A673 (cell line): ENCODE measurements around the gene CHRNB1. TPM values are rescaled to one million over a fixed set of nuclear protein-coding genes. Genes with fewer than 3 reads are reported as not detected.

Source experiments
- BruUV-seq: library from RNA; stranded (reverse); fragments of 400-500 nt; replicated peaks from 2 replicates; lab custom pipeline; 2021; lab: Mats Ljungman, UMichigan
- CTCF ChIA-PET: fragments of 300-600 bp; sonication (Branson Sonifier 250); formaldehyde crosslinking; loops from one replicate; lab custom pipeline; 2022; ENCODE audit warnings: antibody characterized with exemption; lab: Charles Lee
- POLR2A ChIA-PET: fragments of 300-600 bp; sonication (Branson Sonifier 250); formaldehyde crosslinking; loops from one replicate; lab custom pipeline; 2022; ENCODE audit warnings: antibody characterized with exemption; ENCODE audit not compliant: low non-redundant PET; lab: Charles Lee
- DNase-seq: peaks from one replicate; pipeline ENCODE4 v3.0.0-alpha.2; 2015; ENCODE audit warnings: low spot score
- H3K27ac ChIP-seq: fragments of 200-600 bp; sonication (generic); 2 replicates; pipeline ENCODE4 v1.5.1; 2016; ENCODE audit warnings: mixed run types, low read depth, mild to moderate bottlenecking, mixed read lengths, antibody characterized with exemption, low read length; ENCODE audit not compliant: poor library complexity, severe bottlenecking
- H3K27me3 ChIP-seq: fragments of 200-600 bp; sonication (generic); replicated peaks from 2 replicates; pipeline ENCODE4 v1.6.1; 2017; ENCODE audit warnings: mixed run types, low read depth, mild to moderate bottlenecking, mixed read lengths, antibody characterized with exemption, low read length; ENCODE audit not compliant: insufficient read depth, poor library complexity
- H3K36me3 ChIP-seq: fragments of 200-600 bp; sonication (generic); 2 replicates; pipeline ENCODE4 v1.6.1; 2016; ENCODE audit warnings: mixed run types, mild to moderate bottlenecking, mixed read lengths, antibody characterized with exemption, low read length; ENCODE audit not compliant: insufficient read depth, poor library complexity, severe bottlenecking
- H3K4me1 ChIP-seq: fragments of 200-600 bp; sonication (generic); 2 replicates; pipeline ENCODE4 v1.6.1; 2017; ENCODE audit warnings: mixed run types, mild to moderate bottlenecking, mixed read lengths, antibody characterized with exemption, low read length; ENCODE audit not compliant: insufficient read depth, poor library complexity, severe bottlenecking
- H3K4me3 ChIP-seq: fragments of 200-600 bp; sonication (generic); 2 replicates; pipeline ENCODE4 v1.5.1; 2016; ENCODE audit warnings: low read depth, mixed run types, mild to moderate bottlenecking, mixed read lengths, low read length; ENCODE audit not compliant: poor library complexity, severe bottlenecking
- H3K9me3 ChIP-seq: fragments of 200-600 bp; sonication (generic); 2 replicates; pipeline ENCODE4 v1.6.1; 2016; ENCODE audit warnings: mixed run types, low read depth, mild to moderate bottlenecking, mixed read lengths, antibody characterized with exemption, low read length; ENCODE audit not compliant: poor library complexity, severe bottlenecking
- EZH2 ChIP-seq: fragments of 200-600 bp; sonication (generic); IDR thresholded peaks from 2 replicates; pipeline ENCODE4 v1.6.1; 2017; ENCODE audit warnings: borderline replicate concordance, low read depth, mild to moderate bottlenecking, mixed read lengths, antibody characterized with exemption, low read length; ENCODE audit not compliant: poor library complexity, severe bottlenecking
- intact Hi-C: fragments of 100-400 bp; cut with micrococcal nuclease; formaldehyde crosslinking; loops from one replicate; pipeline ENCODE4 v1.10.0; 2022; ENCODE audit not compliant: unreplicated experiment
- total RNA-seq: library from RNA; stranded (reverse); gene quantifications from 2 replicates; pipeline ENCODE4 v1.2.3, GENCODE V29; 2021
- TF ChIP-seq, protein P1 (sequence below): fragments of 300-800, 200-600 bp; sonication (generic); conservative IDR thresholded peaks from 2 replicates; pipeline ENCODE4 v1.5.1; 2017; ENCODE audit warnings: low read depth, mild to moderate bottlenecking, antibody characterized with exemption, low read length, moderate library complexity, mixed read lengths

CHRNB1 gene
- total RNA-seq, 1 experiment from 2014 or later: 5.2 TPM

DNA sequence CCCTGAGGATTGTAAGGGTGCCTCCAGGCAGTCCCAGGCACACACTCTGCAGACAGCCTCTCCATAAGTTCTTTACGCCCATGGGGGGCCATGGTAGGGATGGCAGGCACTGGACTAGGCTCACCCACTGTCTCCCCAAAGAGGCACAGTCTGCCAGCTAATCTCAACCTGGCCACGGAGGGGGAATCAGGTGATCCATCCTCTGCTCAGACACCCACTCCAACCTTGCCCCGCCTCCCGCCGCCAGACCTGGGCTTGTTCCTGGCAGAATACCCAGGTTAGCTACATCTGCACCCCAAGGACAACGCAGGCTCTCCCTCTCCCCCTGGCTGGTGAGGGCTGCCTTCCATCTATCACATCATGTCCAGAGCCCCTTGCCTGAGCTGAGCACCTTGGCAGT lies 36.0 kb upstream of the CHRNB1 start:
- Histone ChIP-seq H3K4me1 (peaks cover 10% of the 10 kb centered on the region), H3K27ac (no peak overlapping the region), H3K27me3 (no peaks in the 10 kb centered on the region), H3K36me3 (peaks cover 13% of the 10 kb centered on the region), H3K4me3 (no peak overlapping the region), H3K9me3 (no peaks in the 10 kb centered on the region)
- intact Hi-C loops: no loop called here
- ChIA-PET POLR2A (no interaction called here), CTCF (no interaction called here)
- TF ChIP-seq, protein P1, sequence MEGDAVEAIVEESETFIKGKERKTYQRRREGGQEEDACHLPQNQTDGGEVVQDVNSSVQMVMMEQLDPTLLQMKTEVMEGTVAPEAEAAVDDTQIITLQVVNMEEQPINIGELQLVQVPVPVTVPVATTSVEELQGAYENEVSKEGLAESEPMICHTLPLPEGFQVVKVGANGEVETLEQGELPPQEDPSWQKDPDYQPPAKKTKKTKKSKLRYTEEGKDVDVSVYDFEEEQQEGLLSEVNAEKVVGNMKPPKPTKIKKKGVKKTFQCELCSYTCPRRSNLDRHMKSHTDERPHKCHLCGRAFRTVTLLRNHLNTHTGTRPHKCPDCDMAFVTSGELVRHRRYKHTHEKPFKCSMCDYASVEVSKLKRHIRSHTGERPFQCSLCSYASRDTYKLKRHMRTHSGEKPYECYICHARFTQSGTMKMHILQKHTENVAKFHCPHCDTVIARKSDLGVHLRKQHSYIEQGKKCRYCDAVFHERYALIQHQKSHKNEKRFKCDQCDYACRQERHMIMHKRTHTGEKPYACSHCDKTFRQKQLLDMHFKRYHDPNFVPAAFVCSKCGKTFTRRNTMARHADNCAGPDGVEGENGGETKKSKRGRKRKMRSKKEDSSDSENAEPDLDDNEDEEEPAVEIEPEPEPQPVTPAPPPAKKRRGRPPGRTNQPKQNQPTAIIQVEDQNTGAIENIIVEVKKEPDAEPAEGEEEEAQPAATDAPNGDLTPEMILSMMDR: no peak
- TF ChIP-seq EZH2: no peak
- no peak for DNase-seq
- BruUV-seq: no TSS peak

DNA sequence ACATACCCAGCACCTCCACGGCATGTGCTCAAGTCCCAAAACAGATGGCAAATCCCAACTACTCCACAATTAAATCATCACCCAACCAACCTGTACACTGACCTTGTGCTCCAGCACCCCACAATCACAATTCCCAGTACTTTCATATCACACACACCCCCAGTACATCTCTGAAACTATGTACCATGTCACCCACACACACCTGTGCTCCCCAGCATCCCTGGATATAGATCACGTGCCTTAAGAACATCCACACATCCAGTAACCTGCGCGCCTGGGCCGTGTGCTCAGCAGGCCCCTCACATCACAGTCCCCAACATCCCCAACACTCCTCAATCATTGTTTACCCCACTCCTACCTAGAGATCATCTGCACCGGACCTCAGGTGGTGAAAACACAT lies 35.1 kb upstream of the CHRNB1 start:
- no TSS peak for BruUV-seq
- Histone ChIP-seq H3K4me1 (peaks cover 10% of the 10 kb centered on the region), H3K9me3 (no peaks in the 10 kb centered on the region), H3K4me3 (no peak overlapping the region), H3K27ac (no peak overlapping the region), H3K36me3 (peaks cover 13% of the 10 kb centered on the region), H3K27me3 (no peaks in the 10 kb centered on the region)
- intact Hi-C loops: no loop called here
- CTCF ChIA-PET: no interaction called here
- POLR2A ChIA-PET: no interaction called here
- DNase-seq: no peak
- TF ChIP-seq, protein P1: no peak
- no peak for TF ChIP-seq EZH2

- ChIA-PET POLR2A (no interaction called here), CTCF (no interaction called here)
- Histone ChIP-seq H3K4me3 (no peak overlapping the region), H3K36me3 (peaks cover 17% of the 10 kb centered on the region), H3K4me1 (peaks cover 6% of the 10 kb centered on the region), H3K9me3 (no peaks in the 10 kb centered on the region), H3K27me3 (no peaks in the 10 kb centered on the region), H3K27ac (no peak overlapping the region)
- no TSS peak for BruUV-seq
- intact Hi-C loops: no loop called here
- DNase-seq: no peak
- TF ChIP-seq, protein P1: no peak
- no peak for TF ChIP-seq EZH2
These were observed 34.0 kb upstream of the CHRNB1 start for GRCh38 chr17:7410634-7411426.
